ENCODE results near the gene REEP6.

DNA sequence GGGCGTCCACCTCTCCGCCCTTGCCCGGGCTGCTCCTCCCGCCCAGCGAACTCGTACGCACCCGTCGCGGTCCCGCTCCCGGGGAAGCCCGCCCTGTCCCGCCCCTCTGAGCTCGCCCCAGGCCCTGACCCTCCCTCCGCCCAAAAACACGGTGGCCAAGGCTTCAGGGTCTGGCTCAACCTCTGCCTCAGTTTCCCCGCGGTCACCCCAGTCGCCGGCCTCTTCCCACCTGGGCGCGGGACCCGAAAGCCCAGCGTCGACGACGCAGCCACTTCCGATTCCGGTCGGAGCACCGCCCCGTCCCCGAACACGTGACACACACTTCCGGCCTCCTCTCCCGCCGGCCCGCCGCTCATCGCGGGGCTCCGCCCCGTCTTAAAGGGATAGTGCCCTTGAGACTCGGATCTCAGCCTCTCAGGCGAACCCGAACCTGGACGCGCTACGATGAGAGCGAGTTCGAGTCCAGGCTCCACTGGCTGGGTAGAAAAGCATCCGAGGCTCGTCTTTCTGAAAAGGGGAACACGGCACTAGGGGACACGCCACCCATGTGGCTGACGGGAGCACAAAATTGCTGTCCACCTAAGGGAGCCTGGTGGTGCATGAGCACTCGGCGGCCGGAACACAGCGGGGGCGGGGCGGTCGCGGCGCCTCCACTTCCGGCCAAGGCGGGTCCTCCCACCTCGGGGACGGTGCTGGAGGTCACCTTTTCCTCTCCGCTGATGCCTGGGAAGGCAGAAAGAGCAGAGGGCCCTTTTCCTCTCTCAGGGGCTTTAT, 11.9 kb upstream of the REEP6 start, which contains the start of gene C19orf25:
- TF ChIP-seq POLR2AphosphoS5 (IDR thresholded peaks at IDR 0.05; ENCODE audit: insufficient read depth, low read depth, low read length) (peak; percentile 76), EZH2 (IDR thresholded peaks at IDR 0.05; ENCODE audit: borderline replicate concordance, low read depth, low read length, severe bottlenecking) (no peak), CTCF (IDR thresholded peaks at IDR 0.05; ENCODE audit: extremely low read depth in 1 of 2, insufficient read depth in 1 of 2, low read depth in 1 of 2, low read length in 2 of 2) (no peak), MYC (IDR thresholded peaks at IDR 0.05; ENCODE audit: low read depth, low read length) (no peak), POLR2A (IDR thresholded peaks at IDR 0.05; ENCODE audit: low read depth, low read length) (peak; percentile 90)
